Measurements from ENCODE around the gene BACH2.

GRCh38 chr6:89887452-89888137 lies 409.0 kb downstream of the BACH2 start:
- TF ChIP-seq CTCF (IDR thresholded peaks at IDR 0.05 in 2 of 3, conservative IDR thresholded peaks at IDR 0.05 in 1 of 3; ENCODE audit: insufficient read depth in 2 of 3, low read depth in 1 of 3, low read length in 3 of 3) (no peak), ARHGAP35 (IDR thresholded peaks at IDR 0.05; ENCODE audit: partially characterized antibody) (no peak)

Data from K562 (cell line).